Kidney tubule cell (primary cell): Measurements from ENCODE around the gene ICE2.
A peak's percentile ranks its signal among the peaks of the same experiment; 100 is the strongest.

Experiments used
- DNase-seq: peaks from one replicate; pipeline ENCODE4 v3.0.0-alpha.2; 2018; ENCODE audit warnings: low spot score

The ICE2 gene

GRCh38 chr15:60478566-60479360, at the start of gene ICE2:
ICE2 (minus strand) TSS chr15:60479142; CDS start chr15:60477977, 1,165 bp downstream.
- DNase-seq = peak; percentile 95

GRCh38 chr15:60528530-60528929, 49.6 kb upstream of the ICE2 start:
- peak; percentile 71 for DNase-seq

GRCh38 chr15:60527456-60527855, 48.5 kb upstream of the ICE2 start:
- no peak for DNase-seq

GRCh38 chr15:60526127-60526616, 47.2 kb upstream of the ICE2 start:
- DNase-seq = no peak

- no peak for DNase-seq
Measured at GRCh38 chr15:60525341-60526039, 46.5 kb upstream of the ICE2 start.

GRCh38 chr15:60523056-60523455, 44.1 kb upstream of the ICE2 start:
- DNase-seq = peak; percentile 10

GRCh38 chr15:60520825-60521368, 42.0 kb upstream of the ICE2 start:
- peak; percentile 75 for DNase-seq

GRCh38 chr15:60520013-60520824, 41.3 kb upstream of the ICE2 start:
- peak; percentile 67 for DNase-seq

- DNase-seq = no peak
Measured at GRCh38 chr15:60519218-60519617, 40.3 kb upstream of the ICE2 start.

- no peak for DNase-seq
Measured at GRCh38 chr15:60518511-60518910, 39.6 kb upstream of the ICE2 start.

GRCh38 chr15:60514261-60514881, 35.4 kb upstream of the ICE2 start:
- DNase-seq = no peak

- DNase-seq = no peak
Measured at GRCh38 chr15:60513676-60514075, 34.7 kb upstream of the ICE2 start.

- no peak for DNase-seq
Measured at GRCh38 chr15:60512937-60513336, 34.0 kb upstream of the ICE2 start.

GRCh38 chr15:60511351-60512031, 32.5 kb upstream of the ICE2 start:
- DNase-seq = no peak

- no peak for DNase-seq
Measured at GRCh38 chr15:60510006-60510405, 31.1 kb upstream of the ICE2 start.

- no peak for DNase-seq
Measured at GRCh38 chr15:60509470-60509869, 30.5 kb upstream of the ICE2 start.

GRCh38 chr15:60508442-60508841, 29.5 kb upstream of the ICE2 start:
- DNase-seq = no peak

GRCh38 chr15:60507596-60508424, 28.9 kb upstream of the ICE2 start:
- DNase-seq = peak; percentile 76

- DNase-seq = no peak
Measured at GRCh38 chr15:60496853-60497252, 17.9 kb upstream of the ICE2 start.

GRCh38 chr15:60494108-60494507, 15.2 kb upstream of the ICE2 start:
- no peak for DNase-seq
